PFSK-1 (cell line): ENCODE measurements around the gene ZNF138.

Experiments used
- FOXP2 ChIP-seq: optimal IDR thresholded peaks from 2 replicates; pipeline ENCODE3; 2011; ENCODE audit warnings: borderline replicate concordance, control low read depth, inconsistent platforms; ENCODE audit not compliant: insufficient read depth; ENCODE audit errors: extremely low read length, extremely low read depth
- POLR2AphosphoS5 ChIP-seq: IDR thresholded peaks from 2 replicates; pipeline ENCODE4 v1.6.1; 2012; ENCODE audit warnings: low read depth, mild to moderate bottlenecking, control low read depth, low read length, moderate library complexity
- REST ChIP-seq, 2 experiments: IDR thresholded peaks; 2 replicates each; pipeline versions ENCODE4 v1.6.1 to v1.8.0; 2011 to 2012; ENCODE audit warnings: low read depth in 2 of 2, low read length in 2 of 2, control low read depth in 1 of 2, inconsistent platforms in 1 of 2, mild to moderate bottlenecking in 1 of 2, moderate library complexity in 1 of 2; ENCODE audit not compliant: insufficient read depth in 1 of 2
- SIN3A ChIP-seq: IDR thresholded peaks from 2 replicates; pipeline ENCODE4 v1.6.1; 2012; ENCODE audit warnings: mild to moderate bottlenecking, low read length, moderate library complexity, borderline replicate concordance; ENCODE audit not compliant: insufficient read depth
- TAF1 ChIP-seq: IDR thresholded peaks from 2 replicates; pipeline ENCODE4 v1.6.1; 2012; ENCODE audit warnings: low read length, control low read depth, borderline replicate concordance; ENCODE audit not compliant: insufficient read depth

Gene ZNF138

GRCh38 chr7:64867863-64868440, 73.7 kb downstream of the ZNF138 start:
- no peak for TF ChIP-seq SIN3A
- TF ChIP-seq FOXP2, result no peak
- TF ChIP-seq REST (IDR thresholded peaks at IDR 0.05; ENCODE audit: insufficient read depth in 1 of 2, low read depth in 2 of 2, low read length in 2 of 2), result no peak
- TF ChIP-seq TAF1, result no peak
- no peak for TF ChIP-seq POLR2AphosphoS5

GRCh38 chr7:64868499-64868898, 74.3 kb downstream of the ZNF138 start:
- TF ChIP-seq POLR2AphosphoS5, result no peak
- no peak for TF ChIP-seq REST (IDR thresholded peaks at IDR 0.05; ENCODE audit: insufficient read depth in 1 of 2, low read depth in 2 of 2, low read length in 2 of 2)
- no peak for TF ChIP-seq SIN3A
- no peak for TF ChIP-seq TAF1
- TF ChIP-seq FOXP2, result no peak

- TF ChIP-seq REST (IDR thresholded peaks at IDR 0.05; ENCODE audit: insufficient read depth in 1 of 2, low read depth in 2 of 2, low read length in 2 of 2) (no peak), TAF1 (no peak), POLR2AphosphoS5 (no peak), FOXP2 (no peak), SIN3A (no peak)
Measured at GRCh38 chr7:64869121-64869725, 75.0 kb downstream of the ZNF138 start.

GRCh38 chr7:64869912-64870562, 75.8 kb downstream of the ZNF138 start:
- no peak for TF ChIP-seq SIN3A
- no peak for TF ChIP-seq TAF1
- no peak for TF ChIP-seq FOXP2
- no peak for TF ChIP-seq POLR2AphosphoS5

- no peak for TF ChIP-seq SIN3A
- TF ChIP-seq POLR2AphosphoS5, result no peak
- TF ChIP-seq REST (IDR thresholded peaks at IDR 0.05; ENCODE audit: insufficient read depth in 1 of 2, low read depth in 2 of 2, low read length in 2 of 2), result no peak
- no peak for TF ChIP-seq TAF1
- TF ChIP-seq FOXP2, result no peak
Measured at GRCh38 chr7:64870656-64871055, 76.4 kb downstream of the ZNF138 start.
